Activated T-helper 2 cell treated with anti-CD3 and anti-CD28 coated beads, Interferon-gamma antibody, Interleukin-2, Interleukin-4, amounts not matched to agents 10 μg/mL and 5 μg/mL and 100 μg/mL, durations not matched to agents 14 hours and 24 hours and 36 hours (primary cell): Measurements from ENCODE around the gene CCDC97. TPM values are rescaled to one million over a fixed set of nuclear protein-coding genes. Genes with fewer than 3 reads are reported as not detected.
A peak's percentile ranks its signal among the peaks of the same experiment; 100 is the strongest.
"Not testable (repeated sequence)": the region's sequence is repeated elsewhere in the genome, so short reads cannot be mapped to it uniquely, and the experiment has no call there.

Source experiments
- DNase-seq: peaks from one replicate; pipeline ENCODE4 v3.0.0; 2021; ENCODE audit warnings: low spot score
- H3K27ac Mint-ChIP-seq: one replicate; pipeline ENCODE4 v1.8.0; 2021; ENCODE audit warnings: mixed read lengths
- H3K27me3 Mint-ChIP-seq: one replicate; pipeline ENCODE4 v1.8.0; 2021; ENCODE audit warnings: low read depth, mixed read lengths
- H3K36me3 Mint-ChIP-seq: one replicate; pipeline ENCODE4 v1.8.0; 2021; ENCODE audit warnings: low read depth, mixed read lengths
- H3K4me1 Mint-ChIP-seq: one replicate; pipeline ENCODE4 v1.8.0; 2021; ENCODE audit warnings: low read depth, mixed read lengths
- H3K4me3 Mint-ChIP-seq: one replicate; pipeline ENCODE4 v1.8.0; 2021; ENCODE audit warnings: low read depth, mild to moderate bottlenecking, moderate library complexity, mixed read lengths
- H3K9me3 Mint-ChIP-seq: one replicate; pipeline ENCODE4 v1.8.0; 2021; ENCODE audit warnings: mixed read lengths
- intact Hi-C: fragments of 100-400 bp; cut with micrococcal nuclease; formaldehyde crosslinking; loops from one replicate; pipeline ENCODE4 v1.15.1; 2023
- total RNA-seq: library from RNA; stranded (reverse); gene quantifications from 2 replicates; pipeline ENCODE4 v1.2.3, GENCODE V29; 2022

Gene CCDC97
- total RNA-seq, 1 donor from 2014 or later, result 34.4 TPM

DNA sequence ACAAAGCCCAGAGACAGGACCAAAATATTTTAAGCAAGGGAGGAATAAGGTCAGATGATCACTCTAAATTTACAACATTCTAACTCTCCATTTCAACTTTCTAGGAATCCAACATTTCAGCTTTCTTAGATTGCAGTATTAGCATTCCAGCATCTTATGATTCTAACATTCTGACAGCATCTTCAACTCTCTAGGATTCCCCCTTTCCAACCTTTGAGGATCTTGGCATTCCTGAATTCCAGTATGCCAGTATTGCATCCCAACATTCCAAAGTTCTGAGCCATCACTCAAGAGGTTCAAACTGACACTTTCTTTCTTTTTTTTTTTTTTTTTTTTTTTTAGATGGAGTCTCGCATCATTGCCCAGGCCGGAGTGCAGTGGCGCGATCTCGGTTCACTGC is 30.0 kb downstream of the CCDC97 start:
- DNase-seq, result no peak
- H3K36me3 Mint-ChIP-seq, result peaks cover 67% of the 10 kb centered on the region
- H3K4me3 Mint-ChIP-seq, result no peak overlapping the region
- peak overlapping the region; percentile 58 for H3K27ac Mint-ChIP-seq
- peaks cover 12% of the 10 kb centered on the region for H3K4me1 Mint-ChIP-seq
- no peaks in the 10 kb centered on the region for H3K27me3 Mint-ChIP-seq
- intact Hi-C loops, result no loop called here
- H3K9me3 Mint-ChIP-seq, result no peaks in the 10 kb centered on the region

DNA sequence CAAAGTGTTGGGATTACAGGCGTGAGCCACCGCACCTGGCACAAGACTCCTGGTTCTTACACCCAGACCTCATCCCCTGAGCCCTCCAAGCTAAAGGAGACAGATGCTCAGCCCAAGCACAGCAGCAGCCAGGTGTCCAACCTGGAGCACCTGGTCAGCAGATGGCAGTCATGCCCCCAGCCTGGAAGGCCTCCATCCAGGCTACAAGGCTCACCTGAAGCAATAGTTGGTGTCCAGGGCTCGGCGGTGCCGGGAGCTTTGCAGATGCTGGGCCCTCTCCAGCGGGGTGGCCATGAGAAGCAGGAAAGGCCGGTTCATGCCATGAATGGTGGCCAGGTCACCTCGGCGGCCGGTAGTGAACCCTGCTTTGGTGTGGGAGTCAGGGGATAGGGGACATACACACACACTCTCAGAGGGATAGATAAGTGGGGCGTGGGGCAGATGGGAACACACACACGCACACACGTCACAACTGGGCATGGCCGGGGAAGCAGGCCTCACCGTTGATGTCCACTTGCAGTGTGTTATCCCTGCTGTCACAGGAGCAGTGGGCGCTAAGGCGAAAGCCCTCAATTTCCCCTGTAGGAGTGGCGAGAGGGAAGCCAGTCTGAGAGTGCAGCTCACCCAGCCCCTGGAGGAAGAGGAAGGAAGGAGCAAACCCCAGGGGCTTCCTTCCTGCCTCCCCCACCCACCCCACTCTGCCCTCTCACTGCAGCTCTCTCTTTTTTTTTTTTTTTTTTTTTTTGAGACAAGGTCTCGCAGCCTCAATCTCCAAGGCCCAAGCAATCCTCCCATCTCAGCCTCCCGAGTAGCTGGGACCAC is 31.9 kb downstream of the CCDC97 start:
- Mint-ChIP-seq H3K4me1 (peaks cover 14% of the 10 kb centered on the region), H3K4me3 (no peak overlapping the region), H3K27me3 (no peaks in the 10 kb centered on the region), H3K27ac (no peak overlapping the region), H3K9me3 (no peaks in the 10 kb centered on the region), H3K36me3 (peaks cover 73% of the 10 kb centered on the region)
- intact Hi-C loops, result no loop called here
- no peak for DNase-seq

DNA sequence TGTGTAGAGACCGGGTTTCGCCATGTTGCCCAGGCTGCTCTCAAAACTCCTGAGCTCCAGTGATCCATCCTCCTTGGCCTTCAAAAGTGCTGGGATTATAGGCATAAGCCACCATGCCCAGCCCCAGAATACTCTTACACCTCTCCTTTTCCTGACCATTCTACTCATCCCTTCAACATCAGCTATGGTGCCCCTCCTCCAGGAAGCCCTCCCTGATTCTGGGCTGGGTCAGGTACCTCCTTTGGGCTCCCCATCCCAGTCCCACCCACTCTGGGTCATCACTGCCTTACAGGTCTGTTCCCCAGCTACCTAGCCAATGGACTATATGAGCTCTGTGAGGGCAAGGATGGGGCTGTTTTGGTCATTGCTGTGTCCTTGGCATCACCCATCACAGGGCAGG is 34.2 kb downstream of the CCDC97 start:
- DNase-seq, result no peak
- Mint-ChIP-seq H3K4me1 (peaks cover 17% of the 10 kb centered on the region), H3K36me3 (peaks cover 76% of the 10 kb centered on the region), H3K27ac (peak overlapping the region; percentile 49), H3K9me3 (no peaks in the 10 kb centered on the region), H3K27me3 (no peaks in the 10 kb centered on the region), H3K4me3 (no peak overlapping the region)
- intact Hi-C loops, result no loop called here

GRCh38 chr19:41346916-41347315 is 36.9 kb downstream of the CCDC97 start:
- H3K27me3 Mint-ChIP-seq, H3K9me3 Mint-ChIP-seq, intact Hi-C loops, H3K4me3 Mint-ChIP-seq, DNase-seq: not testable (repeated sequence)
- Mint-ChIP-seq H3K27ac (peak overlapping the region; percentile 33), H3K36me3 (peaks cover 80% of the 10 kb centered on the region), H3K4me1 (peaks cover 29% of the 10 kb centered on the region)

DNA sequence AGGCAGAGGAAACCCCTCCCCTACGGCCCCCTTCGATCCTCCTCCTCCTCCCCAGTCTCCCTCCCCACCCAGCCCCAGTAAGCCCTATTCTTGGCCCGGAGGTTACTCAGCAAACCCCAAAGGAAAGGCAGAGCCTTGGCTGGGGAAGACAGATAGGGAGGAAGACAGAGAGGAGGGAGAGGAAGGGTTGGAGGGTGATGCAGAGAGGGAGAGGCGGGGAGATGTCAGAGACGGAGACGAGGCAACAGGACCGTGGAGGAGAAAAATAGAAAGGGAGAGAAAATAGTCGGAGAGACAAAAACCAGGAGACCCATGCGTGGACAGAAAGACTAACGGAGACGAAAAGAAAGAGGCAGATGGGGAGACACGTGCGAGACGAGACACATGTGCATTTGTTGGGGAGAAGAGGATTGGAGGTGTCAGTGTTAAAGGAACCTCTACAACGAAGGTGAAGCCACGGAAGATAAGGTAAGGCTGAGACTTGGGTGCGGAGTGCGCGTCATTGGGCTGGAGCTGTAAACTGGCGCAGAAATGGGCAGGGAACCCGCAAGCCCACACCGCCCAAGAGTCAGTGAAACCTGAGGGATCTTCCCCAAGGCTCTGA is 40.9 kb downstream of the CCDC97 start:
- peaks cover 63% of the 10 kb centered on the region for H3K36me3 Mint-ChIP-seq
- peak overlapping the region; percentile 100 for H3K4me3 Mint-ChIP-seq

DNA sequence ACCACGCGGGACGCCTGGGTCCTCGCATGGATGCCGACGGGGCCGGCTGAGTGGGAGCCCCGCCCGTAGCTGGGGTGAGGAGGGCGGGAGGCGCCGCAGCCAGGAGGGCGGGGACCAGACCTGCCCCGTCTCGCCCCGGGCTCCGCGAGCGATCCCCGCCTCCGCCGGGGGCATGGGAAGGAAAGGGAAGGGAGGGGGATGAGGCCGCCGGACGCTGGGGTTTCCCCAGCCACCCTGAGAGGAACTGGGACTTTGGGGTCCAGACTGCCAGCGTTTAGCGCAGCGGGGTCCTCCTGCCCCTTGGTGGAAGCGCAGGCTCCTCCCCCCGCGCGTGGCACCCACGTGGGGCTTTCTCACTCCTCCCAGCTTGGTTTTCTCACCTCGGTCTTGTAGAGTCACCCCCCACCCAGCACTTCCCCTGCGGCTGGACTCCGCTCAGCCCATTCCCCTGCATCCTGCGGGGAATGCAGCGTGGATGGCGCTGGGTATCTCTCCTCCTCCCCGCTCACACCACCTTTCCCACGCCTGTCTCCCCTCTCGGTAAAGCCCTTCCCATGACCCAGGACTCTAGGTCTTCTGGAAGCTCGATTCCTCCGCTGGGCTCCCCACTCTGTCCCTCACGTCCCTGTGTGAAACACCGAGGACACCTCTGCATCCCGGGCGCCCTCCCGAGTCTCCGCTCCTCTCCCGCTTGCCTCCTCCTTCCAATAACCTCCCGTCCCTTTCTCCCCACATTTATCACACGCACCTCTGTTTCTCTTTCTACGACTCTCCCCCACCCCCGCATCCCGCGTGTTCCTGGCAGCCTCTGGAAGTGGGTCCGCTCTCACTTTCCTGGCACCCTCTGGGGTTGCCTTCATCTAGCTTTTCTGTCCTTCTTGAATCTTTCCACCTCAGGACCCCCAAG is 41.6 kb downstream of the CCDC97 start:
- Mint-ChIP-seq H3K4me1 (peaks cover 38% of the 10 kb centered on the region), H3K27ac (peak overlapping the region; percentile 97), H3K27me3 (no peaks in the 10 kb centered on the region), H3K4me3 (peak overlapping the region; percentile 100), H3K36me3 (peaks cover 59% of the 10 kb centered on the region), H3K9me3 (no peaks in the 10 kb centered on the region)
- peak; percentile 75 for DNase-seq
- intact Hi-C loops, result loop anchor here (1.0 to 2.0 kb wide), 3 partner anchors 23 to 88 kb away; partner anchors contain the start of gene CCDC97

More for the DNA sequence above, 40.9 kb downstream of the CCDC97 start:
- H3K27me3 Mint-ChIP-seq, result no peaks in the 10 kb centered on the region
- H3K9me3 Mint-ChIP-seq, result no peaks in the 10 kb centered on the region
- intact Hi-C loops, result loop anchor here (1.0 to 2.0 kb wide), 2 partner anchors 23 to 40 kb away; partner anchors contain the start of gene CCDC97
- peaks cover 34% of the 10 kb centered on the region for H3K4me1 Mint-ChIP-seq
- H3K27ac Mint-ChIP-seq, result peak overlapping the region; percentile 81
- DNase-seq, result no peak

DNA sequence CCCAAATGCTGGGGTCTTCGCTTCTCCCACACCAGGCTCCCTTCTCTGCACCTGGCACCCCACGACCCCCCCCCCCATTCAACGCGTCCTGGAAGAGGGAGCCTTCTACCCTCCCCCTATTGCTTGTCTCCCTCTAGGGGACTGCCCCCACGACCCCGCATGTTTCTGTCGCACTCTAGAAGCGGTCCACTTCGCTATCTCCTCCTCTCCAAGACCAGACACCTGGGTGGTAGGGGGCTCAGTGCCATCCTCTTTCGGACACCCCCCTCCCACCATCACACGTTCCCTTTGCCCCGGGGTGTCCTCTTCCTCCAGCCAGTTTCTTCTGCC is 42.3 kb downstream of the CCDC97 start:
- H3K4me1 Mint-ChIP-seq, result peaks cover 43% of the 10 kb centered on the region
- intact Hi-C loops, result loop anchor here (1.0 kb wide), 1 partner anchor 89 kb away; no protein-coding TSS in a partner anchor
- no peak for DNase-seq
- peak overlapping the region; percentile 100 for H3K4me3 Mint-ChIP-seq
- peak overlapping the region; percentile 97 for H3K27ac Mint-ChIP-seq
- no peaks in the 10 kb centered on the region for H3K27me3 Mint-ChIP-seq
- no peaks in the 10 kb centered on the region for H3K9me3 Mint-ChIP-seq
- H3K36me3 Mint-ChIP-seq, result peaks cover 61% of the 10 kb centered on the region

- H3K27me3 Mint-ChIP-seq, result no peaks in the 10 kb centered on the region
- intact Hi-C loops, result loop anchor here (1.0 kb wide), 1 partner anchor 90 kb away; no protein-coding TSS in a partner anchor
- peak overlapping the region; percentile 100 for H3K4me3 Mint-ChIP-seq
- peaks cover 56% of the 10 kb centered on the region for H3K36me3 Mint-ChIP-seq
- peaks cover 48% of the 10 kb centered on the region for H3K4me1 Mint-ChIP-seq
- H3K9me3 Mint-ChIP-seq, result no peaks in the 10 kb centered on the region
- DNase-seq, result peak; percentile 74
- peak overlapping the region; percentile 97 for H3K27ac Mint-ChIP-seq
Measured at GRCh38 chr19:41352609-41353465, 42.9 kb downstream of the CCDC97 start.

DNA sequence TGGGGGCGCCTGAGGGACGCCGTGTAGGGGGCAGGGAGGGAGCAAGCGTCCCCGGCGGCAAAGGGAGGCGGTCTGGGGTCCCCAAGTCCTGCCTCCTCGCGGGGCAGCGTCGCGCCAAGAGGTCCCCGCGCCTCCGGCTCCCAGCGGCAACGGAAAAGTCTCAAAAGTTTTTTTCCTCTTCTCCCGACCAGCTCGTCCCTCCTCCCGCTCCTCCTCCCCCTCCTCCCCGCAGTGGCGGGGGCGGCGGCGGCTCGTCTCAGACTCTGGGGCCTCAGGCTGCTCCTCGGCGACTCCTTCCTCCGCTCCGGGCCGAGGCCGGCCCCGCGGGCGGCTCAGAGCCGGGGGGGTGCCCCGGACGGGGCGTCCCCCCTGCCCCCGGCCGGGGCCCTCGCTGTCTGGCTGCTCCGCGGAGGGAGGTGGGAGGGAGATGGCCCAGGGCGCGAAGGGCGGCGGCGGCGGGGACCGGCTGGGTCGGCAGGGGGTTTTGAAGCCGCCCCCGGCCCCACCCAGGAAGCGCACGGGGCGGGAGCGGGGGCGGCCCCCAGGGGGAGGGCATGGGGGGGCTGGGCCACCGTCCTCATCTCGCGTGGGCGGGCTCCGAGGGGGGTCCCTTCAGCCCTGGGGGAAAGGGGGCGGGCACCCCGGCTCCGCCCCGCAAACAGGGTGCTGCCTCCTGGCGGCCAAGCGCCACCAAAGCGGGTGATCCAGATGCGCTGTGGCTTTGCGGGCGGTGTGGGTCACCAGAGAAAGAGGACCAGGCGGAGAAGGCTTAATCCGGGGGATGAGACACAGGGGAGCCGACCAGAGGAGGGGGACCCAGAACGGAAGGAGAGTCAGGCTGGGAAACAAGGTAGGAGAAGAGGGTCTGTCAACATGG is 43.7 kb downstream of the CCDC97 start, which contains the start of gene TGFB1:
TGFB1 (minus strand) TSS at position 457 of the 877 bp plus-strand sequence. CDS start 878 bp downstream, outside the sequence.
- Mint-ChIP-seq H3K27ac (peak within 1 kb of the TSS; percentile 91), H3K4me3 (peak within 1 kb of the TSS; percentile 100), H3K9me3 (no peaks in the 10 kb centered on the region), H3K4me1 (peaks cover 52% of the 10 kb centered on the region), H3K36me3 (peaks cover 49% of the 10 kb centered on the region), H3K27me3 (no peaks in the 10 kb centered on the region)
- peak; percentile 90 for DNase-seq
- intact Hi-C loops, result loop anchor here (1.0 kb wide), 1 partner anchor 10 kb away; no protein-coding TSS in a partner anchor

DNA sequence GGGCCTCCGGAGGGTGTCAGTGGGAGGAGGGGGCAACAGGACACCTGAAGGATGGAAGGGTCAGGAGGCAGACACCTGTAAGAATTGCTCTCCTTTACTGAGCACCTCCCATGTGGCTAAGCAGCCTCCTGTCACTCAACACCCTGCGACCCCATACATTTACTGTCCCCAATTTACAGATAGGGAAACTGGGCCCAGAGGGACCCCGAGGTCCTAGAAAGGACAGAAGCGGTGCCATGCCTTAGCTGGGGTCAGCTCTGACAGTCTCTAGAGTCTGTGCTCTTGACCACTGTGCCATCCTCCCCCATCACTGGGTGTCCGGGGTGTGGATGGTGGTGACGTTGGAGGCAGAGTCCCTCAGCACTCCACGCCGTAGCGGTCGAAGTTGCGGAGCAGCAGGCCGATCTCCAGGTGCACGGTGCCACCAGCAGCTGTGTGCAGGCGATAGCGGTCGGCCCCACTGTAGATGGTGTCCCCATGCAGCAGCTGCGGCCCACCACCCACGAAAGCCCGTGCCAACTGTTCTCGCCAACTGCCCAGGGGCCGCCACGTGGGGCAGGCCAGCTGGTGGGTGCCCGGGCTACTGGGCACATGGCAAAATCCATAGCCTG is 44.5 kb downstream of the CCDC97 start:
- no peak for DNase-seq
- Mint-ChIP-seq H3K9me3 (no peaks in the 10 kb centered on the region), H3K4me1 (peaks cover 46% of the 10 kb centered on the region), H3K27me3 (no peaks in the 10 kb centered on the region), H3K27ac (peak overlapping the region; percentile 84), H3K36me3 (peaks cover 41% of the 10 kb centered on the region), H3K4me3 (peak overlapping the region; percentile 84)
- intact Hi-C loops, result loop anchor here (1.0 kb wide), 1 partner anchor 9 kb away; no protein-coding TSS in a partner anchor

DNA sequence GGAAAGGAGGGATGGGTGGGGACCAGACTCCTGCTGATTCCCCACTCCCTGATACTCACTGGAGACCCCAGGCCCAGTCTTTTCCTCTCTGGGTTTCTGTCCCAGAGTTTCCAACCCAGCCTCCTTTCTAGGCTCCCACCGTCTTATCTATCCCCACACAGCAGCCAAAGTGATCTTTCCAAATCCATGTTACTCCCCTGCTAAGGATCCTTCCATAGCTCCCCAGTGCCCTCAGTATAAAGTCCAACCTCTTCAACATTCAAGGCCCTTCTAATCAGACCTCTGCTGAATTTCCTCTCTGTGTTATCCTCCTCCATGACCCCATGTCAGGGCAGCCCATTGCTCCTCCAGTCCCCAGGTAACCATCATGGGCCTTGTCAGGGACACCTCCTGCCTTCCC is 45.1 kb downstream of the CCDC97 start:
- intact Hi-C loops, result no loop called here
- no peak for DNase-seq
- H3K36me3 Mint-ChIP-seq, result peaks cover 39% of the 10 kb centered on the region
- peak overlapping the region; percentile 70 for H3K4me3 Mint-ChIP-seq
- H3K27ac Mint-ChIP-seq, result peak overlapping the region; percentile 81
- peaks cover 40% of the 10 kb centered on the region for H3K4me1 Mint-ChIP-seq
- no peaks in the 10 kb centered on the region for H3K9me3 Mint-ChIP-seq
- H3K27me3 Mint-ChIP-seq, result no peaks in the 10 kb centered on the region
